Effector memory CD4-positive, alpha-beta T cell (primary cell): ENCODE data around the gene ADAM19.
A peak's percentile ranks its signal among the peaks of the same experiment; 100 is the strongest.

Experiments used
- DNase-seq, 3 donors: peaks; one replicate each; pipeline ENCODE4 v3.0.0-alpha.2; 2020
- H3K27ac ChIP-seq: 2 replicates; pipeline ENCODE4 v1.7.0; 2013; ENCODE audit warnings: mild to moderate bottlenecking, low read length, moderate library complexity; ENCODE audit not compliant: insufficient read depth, poor library complexity, severe bottlenecking
- H3K27me3 ChIP-seq: replicated peaks from 2 replicates; pipeline ENCODE4 v1.7.0; 2013; ENCODE audit warnings: mild to moderate bottlenecking, low read length; ENCODE audit not compliant: insufficient read depth, control insufficient read depth, poor library complexity, severe bottlenecking
- H3K36me3 ChIP-seq: 2 replicates; pipeline ENCODE4 v1.7.0; 2013; ENCODE audit warnings: mild to moderate bottlenecking, low read length, moderate library complexity; ENCODE audit not compliant: control insufficient read depth, insufficient read depth
- H3K4me1 ChIP-seq: 2 replicates; pipeline ENCODE4 v1.7.0; 2013; ENCODE audit warnings: low read length, mild to moderate bottlenecking; ENCODE audit not compliant: control insufficient read depth, insufficient read depth, poor library complexity, severe bottlenecking
- H3K4me3 ChIP-seq: 2 replicates; pipeline ENCODE4 v1.7.0; 2013; ENCODE audit warnings: low read length, low read depth, mild to moderate bottlenecking; ENCODE audit not compliant: insufficient read depth, poor library complexity, severe bottlenecking
- H3K9me3 ChIP-seq: 2 replicates; pipeline ENCODE4 v1.7.0; 2013; ENCODE audit warnings: mild to moderate bottlenecking, low read length, moderate library complexity; ENCODE audit not compliant: control insufficient read depth

ADAM19 gene

DNA sequence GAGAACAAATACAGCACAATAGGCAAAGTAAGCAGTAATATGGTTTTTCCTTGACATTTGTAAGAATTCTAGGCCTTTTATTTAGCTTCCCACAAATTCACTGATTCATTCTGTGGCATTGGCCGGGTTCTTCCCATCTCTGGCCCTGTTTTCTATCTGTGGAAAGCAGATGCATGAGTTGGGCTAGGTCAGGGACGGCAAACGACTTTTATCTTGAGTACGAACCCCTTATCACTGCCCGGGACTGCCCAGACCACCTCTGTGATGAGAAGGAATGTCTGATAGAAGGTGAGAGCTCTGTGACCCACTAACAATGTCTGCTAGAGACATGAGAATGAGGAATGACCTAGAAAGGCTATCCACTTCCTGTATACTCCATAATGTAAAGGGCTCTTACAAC lies 35.4 kb upstream of the ADAM19 start:
- no peak overlapping the region for H3K4me3 ChIP-seq
- H3K36me3 ChIP-seq = no peaks in the 10 kb centered on the region
- H3K4me1 ChIP-seq = peaks cover 43% of the 10 kb centered on the region
- DNase-seq = no peak
- no peaks in the 10 kb centered on the region for H3K27me3 ChIP-seq
- H3K9me3 ChIP-seq = no peaks in the 10 kb centered on the region
- H3K27ac ChIP-seq = no peak overlapping the region

DNA sequence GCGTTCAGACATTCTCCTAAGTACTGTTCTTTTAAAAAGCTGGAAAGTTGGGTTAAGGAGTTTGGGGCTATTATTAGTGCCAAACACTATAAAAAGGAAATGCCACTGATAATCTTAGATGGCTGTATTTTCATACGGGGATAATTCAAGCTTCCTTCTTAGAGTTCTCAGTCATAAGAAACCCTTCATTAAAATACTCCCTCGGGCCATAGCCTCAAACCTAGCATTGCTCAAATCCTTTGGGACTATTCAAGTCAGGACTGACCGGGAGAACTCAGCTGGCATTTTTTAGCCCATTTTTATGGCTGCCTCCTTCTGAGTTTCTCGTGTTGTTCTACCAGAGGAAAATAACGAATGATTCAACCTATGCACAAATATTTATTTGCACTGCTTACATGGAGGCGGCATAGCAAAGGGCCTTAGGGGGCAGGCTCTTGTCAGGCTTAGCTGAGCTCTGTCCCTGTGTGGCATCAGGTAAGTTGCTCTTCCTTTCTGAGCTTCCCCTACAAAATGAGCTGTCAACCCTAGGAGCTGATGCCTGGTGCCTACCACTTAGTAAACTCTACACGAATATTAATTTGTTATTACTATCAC lies 33.5 kb upstream of the ADAM19 start:
- Histone ChIP-seq H3K9me3 (no peaks in the 10 kb centered on the region), H3K36me3 (no peaks in the 10 kb centered on the region), H3K27me3 (no peaks in the 10 kb centered on the region), H3K27ac (no peak overlapping the region), H3K4me3 (no peak overlapping the region), H3K4me1 (peaks cover 46% of the 10 kb centered on the region)
- DNase-seq = no peak

DNA sequence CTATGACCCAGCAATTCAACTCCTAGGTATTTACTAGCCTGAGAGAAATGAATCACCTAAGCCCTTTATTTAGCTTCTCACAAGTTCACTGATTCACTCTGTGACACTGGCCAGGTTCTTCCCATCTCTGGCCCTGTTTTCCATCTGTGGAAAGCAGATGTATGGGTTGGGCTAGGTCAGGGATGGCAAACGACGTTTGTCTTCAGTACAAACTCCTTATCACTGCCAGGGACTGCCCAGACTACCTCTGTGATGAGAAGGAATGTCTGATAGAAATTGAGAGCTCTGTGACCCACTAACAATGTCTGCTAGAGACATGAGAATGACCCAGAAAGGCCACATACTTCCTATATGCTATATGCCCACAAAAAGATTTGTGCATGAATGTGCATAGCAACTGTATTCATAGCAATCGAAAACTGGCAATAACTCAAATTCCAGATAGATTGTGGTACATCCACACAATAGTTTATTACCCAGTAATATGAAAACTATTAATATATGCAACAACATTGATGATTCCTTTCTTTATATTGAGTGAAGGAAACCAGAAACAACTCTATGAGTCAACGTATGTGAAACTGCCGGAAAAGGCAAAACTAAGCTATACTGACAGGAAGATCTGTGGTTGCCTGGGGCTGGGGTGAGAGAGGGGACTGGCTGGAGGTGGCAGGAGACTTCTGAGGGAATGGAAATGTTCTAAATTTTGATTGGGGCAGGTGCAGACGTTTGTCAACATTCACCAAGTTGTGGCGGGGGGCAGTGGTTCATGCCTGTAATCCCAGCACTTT lies 32.0 kb upstream of the ADAM19 start:
- peak; percentile 60 to 70 (median 62) for DNase-seq
- Histone ChIP-seq H3K27ac (peak overlapping the region; percentile 30), H3K36me3 (no peaks in the 10 kb centered on the region), H3K27me3 (no peaks in the 10 kb centered on the region), H3K4me1 (peaks cover 47% of the 10 kb centered on the region), H3K4me3 (no peak overlapping the region), H3K9me3 (no peaks in the 10 kb centered on the region)

DNA sequence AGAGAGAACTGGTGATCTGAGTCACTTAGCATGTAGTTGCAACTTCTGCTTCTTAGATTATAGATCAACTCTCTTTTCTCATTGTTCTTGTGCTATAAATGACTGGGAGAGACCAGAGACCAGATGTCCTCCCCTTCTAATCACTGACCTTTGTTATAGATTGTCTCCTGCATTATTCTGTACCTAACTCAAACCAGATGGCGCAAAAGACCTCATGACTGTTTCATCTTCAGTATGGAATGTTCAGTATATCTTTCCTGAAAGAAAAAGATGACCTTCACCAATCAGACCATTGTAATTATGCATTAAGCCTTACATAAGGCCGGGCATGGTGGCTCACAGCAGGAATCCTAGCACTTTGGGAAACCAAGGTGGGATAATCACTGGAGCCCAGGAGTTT lies 30.5 kb upstream of the ADAM19 start:
- DNase-seq = no peak
- Histone ChIP-seq H3K4me1 (peaks cover 49% of the 10 kb centered on the region), H3K27ac (no peak overlapping the region), H3K9me3 (no peaks in the 10 kb centered on the region), H3K27me3 (no peaks in the 10 kb centered on the region), H3K36me3 (no peaks in the 10 kb centered on the region), H3K4me3 (no peak overlapping the region)

DNA sequence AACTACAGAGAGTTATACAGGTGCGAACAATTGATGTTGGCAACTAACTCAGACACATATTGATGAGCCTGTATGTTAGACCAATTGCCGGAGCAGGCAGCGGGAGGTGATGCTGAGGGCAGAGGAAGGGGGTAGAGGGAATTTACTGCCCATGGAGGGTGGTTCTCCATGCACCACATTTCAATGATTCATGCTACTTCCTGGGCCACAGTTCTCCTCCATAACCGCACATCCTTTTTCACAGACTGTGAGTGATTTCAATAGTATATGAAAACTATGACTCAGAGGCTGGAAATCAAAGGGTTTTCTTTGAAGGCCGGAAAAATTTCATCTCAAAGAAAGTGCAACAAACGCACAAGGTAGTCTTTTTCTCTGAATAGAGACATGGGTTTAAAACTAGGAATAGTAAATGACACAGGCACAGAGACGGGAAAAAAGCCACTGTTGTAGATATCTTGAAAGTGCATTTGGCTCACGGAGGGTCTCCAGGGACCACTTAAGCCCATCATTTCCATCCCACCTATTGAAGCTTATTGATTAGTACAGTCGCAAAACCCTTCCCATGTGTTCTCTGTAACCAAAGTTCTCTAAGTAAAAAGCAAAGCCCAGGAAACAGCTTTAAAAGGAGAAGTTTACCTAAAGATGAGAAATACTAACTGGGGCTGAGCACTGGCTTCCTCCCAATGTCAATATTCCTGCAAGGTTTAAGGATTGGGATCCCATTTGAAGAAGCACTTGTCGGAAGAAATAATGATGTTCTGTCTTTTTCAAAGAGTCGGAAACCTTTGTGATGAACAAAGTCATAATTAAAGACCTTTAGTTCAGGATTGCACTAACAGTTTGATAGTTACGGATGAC lies 28.0 kb upstream of the ADAM19 start:
- no peaks in the 10 kb centered on the region for H3K9me3 ChIP-seq
- peak; percentile 64 to 75 (median 66) for DNase-seq
- no peaks in the 10 kb centered on the region for H3K36me3 ChIP-seq
- peak overlapping the region; percentile 80 for H3K27ac ChIP-seq
- peaks cover 45% of the 10 kb centered on the region for H3K4me1 ChIP-seq
- no peaks in the 10 kb centered on the region for H3K27me3 ChIP-seq
- H3K4me3 ChIP-seq = no peak overlapping the region

DNA sequence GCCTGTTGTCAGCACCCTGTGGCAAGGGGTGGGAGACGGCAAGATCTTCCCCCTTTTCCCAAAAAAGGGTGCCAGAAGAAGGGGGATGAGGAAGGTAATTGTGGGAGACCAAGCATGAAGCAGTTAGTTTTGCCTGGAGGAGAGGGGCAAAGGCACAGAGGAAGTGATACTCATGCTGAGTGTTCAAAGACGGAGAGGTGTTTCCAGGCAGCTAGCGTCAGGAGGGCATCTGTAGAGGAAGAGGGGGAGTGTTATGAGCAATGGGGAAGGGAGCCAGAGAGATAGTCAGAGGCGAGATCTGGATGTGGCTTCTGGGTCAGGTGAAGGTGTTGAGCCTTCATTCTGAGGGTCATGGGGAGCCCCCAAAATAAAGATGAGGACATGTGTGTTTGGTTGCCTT lies 26.9 kb upstream of the ADAM19 start:
- peaks cover 37% of the 10 kb centered on the region for H3K4me1 ChIP-seq
- no peaks in the 10 kb centered on the region for H3K36me3 ChIP-seq
- H3K9me3 ChIP-seq = no peaks in the 10 kb centered on the region
- H3K27ac ChIP-seq = peak overlapping the region; percentile 80
- DNase-seq = peak in 1 of 3 donors; percentile 27
- H3K4me3 ChIP-seq = peak overlapping the region; percentile 8
- no peaks in the 10 kb centered on the region for H3K27me3 ChIP-seq

DNA sequence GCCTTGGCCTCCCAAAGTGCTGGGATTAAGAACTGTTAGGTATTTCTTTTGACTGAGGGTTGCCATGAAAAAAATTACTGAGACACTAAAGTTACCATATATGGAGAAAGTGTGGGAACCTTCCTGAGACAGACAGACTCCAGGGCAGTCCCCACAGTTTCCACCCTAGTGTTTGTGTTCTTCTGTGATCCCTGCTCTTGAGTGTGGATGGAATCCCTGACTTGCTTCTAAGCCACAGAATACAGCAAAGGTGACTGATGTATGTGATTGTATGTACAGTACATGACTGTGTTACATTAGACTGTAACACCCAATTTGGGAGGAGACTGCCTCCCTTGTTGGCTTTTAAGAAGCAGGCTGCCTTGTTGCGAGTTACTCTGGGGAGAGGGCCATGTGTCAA lies 24.7 kb upstream of the ADAM19 start:
- no peaks in the 10 kb centered on the region for H3K36me3 ChIP-seq

DNA sequence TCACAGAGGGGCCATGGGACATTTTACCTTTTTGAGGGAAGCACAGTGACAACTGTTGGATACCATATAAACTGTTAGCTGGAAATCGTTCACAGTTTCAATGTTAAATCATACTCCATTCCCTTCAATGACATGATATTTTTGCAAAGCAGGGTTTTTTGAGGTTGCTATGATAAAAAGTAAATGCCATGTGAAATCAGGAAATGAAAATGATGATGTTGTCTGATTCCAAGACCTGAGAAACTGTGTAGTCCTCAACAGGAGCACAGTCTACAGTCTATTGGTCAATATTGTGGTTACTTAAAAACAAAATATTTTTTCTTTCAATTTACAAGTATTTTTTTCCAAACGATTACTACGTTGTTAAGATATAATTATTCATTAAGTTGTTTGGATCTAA lies 24.0 kb upstream of the ADAM19 start:
- DNase-seq = no peak
- Histone ChIP-seq H3K4me1 (peaks cover 45% of the 10 kb centered on the region), H3K27me3 (no peaks in the 10 kb centered on the region), H3K9me3 (no peaks in the 10 kb centered on the region), H3K36me3 (no peaks in the 10 kb centered on the region), H3K4me3 (no peak overlapping the region), H3K27ac (no peak overlapping the region)

More for the DNA sequence above, 24.7 kb upstream of the ADAM19 start:
- Histone ChIP-seq H3K4me1 (peaks cover 38% of the 10 kb centered on the region), H3K27ac (no peak overlapping the region), H3K27me3 (no peaks in the 10 kb centered on the region), H3K9me3 (no peaks in the 10 kb centered on the region), H3K4me3 (no peak overlapping the region)
- no peak for DNase-seq

DNA sequence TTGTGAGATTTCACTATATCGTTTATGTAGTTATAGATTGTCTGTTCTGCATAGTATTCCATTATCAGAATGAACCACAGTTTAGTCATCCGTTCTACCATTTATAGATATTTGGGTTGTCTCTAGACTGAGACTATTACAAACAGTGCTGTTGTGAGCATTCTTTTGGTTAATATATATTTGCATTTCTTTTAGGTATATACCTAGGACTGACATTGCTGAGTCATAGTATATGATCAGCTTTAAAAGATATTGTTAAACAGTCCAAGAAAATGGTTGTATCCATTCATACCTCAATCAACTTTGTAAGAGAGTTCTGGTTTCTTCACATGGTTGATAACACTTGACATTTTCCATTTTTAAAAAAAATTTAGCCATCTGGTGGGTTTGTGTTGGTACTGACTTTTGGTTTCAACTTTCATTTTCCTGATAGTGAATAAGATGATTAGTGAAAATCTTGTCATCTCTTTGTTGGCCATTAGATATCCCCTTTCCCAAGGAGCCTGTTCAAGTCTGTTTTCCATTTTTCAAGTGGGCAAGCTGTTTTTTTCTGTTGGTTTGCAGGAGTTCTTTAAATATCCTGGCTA lies 22.9 kb upstream of the ADAM19 start:
- no peak overlapping the region for H3K4me3 ChIP-seq
- H3K9me3 ChIP-seq = no peaks in the 10 kb centered on the region
- H3K27me3 ChIP-seq = no peaks in the 10 kb centered on the region
- no peak overlapping the region for H3K27ac ChIP-seq
- peaks cover 35% of the 10 kb centered on the region for H3K4me1 ChIP-seq
- no peak for DNase-seq
- no peaks in the 10 kb centered on the region for H3K36me3 ChIP-seq
